ENCODE results near the gene CPVL.

GRCh38 chr7:29090151-29090805, 56.1 kb downstream of the CPVL start:
- TF ChIP-seq CTCF (IDR thresholded peaks at IDR 0.05 in 8 of 11, conservative IDR thresholded peaks at IDR 0.05 in 3 of 11) (no peak), POLR2A (IDR thresholded peaks at IDR 0.05) (no peak), POLR2AphosphoS5 (IDR thresholded peaks at IDR 0.05) (no peak)
